ENCODE data around the gene S100A10.

S100A10 gene

GRCh38 chr1:151993084-151993733 lies 450 bp downstream of the S100A10 start:
- H3K4me3 ChIP-seq (ENCODE audit: low read depth, low read length) = peak overlapping the region; percentile 98
- TF ChIP-seq CTCF (IDR thresholded peaks at IDR 0.05; ENCODE audit: low read depth, low read length) = no peak

- TF ChIP-seq CTCF (IDR thresholded peaks at IDR 0.05; ENCODE audit: low read depth, low read length) = no peak
- H3K4me3 ChIP-seq (ENCODE audit: low read depth, low read length) = peak overlapping the region; percentile 98
Observed at GRCh38 chr1:151992303-151993083, 1.2 kb downstream of the S100A10 start.

GRCh38 chr1:151991663-151992302 lies 1.9 kb downstream of the S100A10 start:
- H3K4me3 ChIP-seq (ENCODE audit: low read depth, low read length) = peak overlapping the region; percentile 98
- no peak for TF ChIP-seq CTCF (IDR thresholded peaks at IDR 0.05; ENCODE audit: low read depth, low read length)

DNA sequence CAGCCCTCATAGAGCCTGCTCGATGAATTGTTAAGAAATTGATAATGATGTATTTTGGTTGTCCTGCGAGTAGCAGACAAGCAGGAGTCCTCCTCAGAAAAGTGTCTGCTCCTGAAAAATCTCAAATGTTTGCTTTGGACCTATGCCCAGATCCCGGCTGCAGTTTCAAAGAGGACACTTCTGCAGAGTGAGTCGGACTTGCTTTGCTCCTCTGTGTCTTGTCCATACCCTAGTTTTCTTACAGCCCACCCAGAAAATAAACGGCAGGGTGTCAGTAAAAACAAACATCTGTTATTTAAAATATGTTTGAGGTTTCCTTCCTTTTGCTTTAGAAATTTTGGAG lies 2.8 kb downstream of the S100A10 start:
- no peak for TF ChIP-seq CTCF (IDR thresholded peaks at IDR 0.05; ENCODE audit: low read depth, low read length)
- H3K4me3 ChIP-seq (ENCODE audit: low read depth, low read length) = peak overlapping the region; percentile 98

- no peak for TF ChIP-seq CTCF (IDR thresholded peaks at IDR 0.05; ENCODE audit: low read depth, low read length)
- peak overlapping the region; percentile 98 for H3K4me3 ChIP-seq (ENCODE audit: low read depth, low read length)
Observed at GRCh38 chr1:151990058-151990855, 3.4 kb downstream of the S100A10 start.

GRCh38 chr1:151989211-151989862 lies 4.3 kb downstream of the S100A10 start:
- no peak for TF ChIP-seq CTCF (IDR thresholded peaks at IDR 0.05; ENCODE audit: low read depth, low read length)
- peak overlapping the region; percentile 41 for H3K4me3 ChIP-seq (ENCODE audit: low read depth, low read length)
